DND-41 (cell line): Measurements from ENCODE around the gene DUSP12.

ENCODE experiments used
- ATAC-seq: fragments of 200-7000 bp; cut with Tn5 transposase; 3 replicates; pipeline ENCODE4 v1.9.1; 2021; ENCODE audit warnings: low read depth; ENCODE audit not compliant: insufficient read depth
- DNase-seq: peaks from one replicate; pipeline ENCODE4 v3.0.0-alpha.2; 2020
- H2AFZ ChIP-seq: 2 replicates; pipeline ENCODE4 v1.6.0; 2012; ENCODE audit warnings: low read depth, low read length
- H3K27ac ChIP-seq: 2 replicates; pipeline ENCODE4 v1.5.1; 2012; ENCODE audit warnings: low read length, inconsistent platforms
- H3K27me3 ChIP-seq: fragments of 200-600 bp; sonication (generic); 2 replicates; pipeline ENCODE4 v1.6.0; 2012; ENCODE audit warnings: low read length, mild to moderate bottlenecking, inconsistent platforms; ENCODE audit not compliant: insufficient read depth, poor library complexity
- H3K36me3 ChIP-seq: 2 replicates; pipeline ENCODE4 v1.5.1; 2012; ENCODE audit warnings: low read length, inconsistent platforms; ENCODE audit not compliant: insufficient read depth
- H3K4me1 ChIP-seq: 2 replicates; pipeline ENCODE4 v1.5.1; 2012; ENCODE audit warnings: mild to moderate bottlenecking, low read length; ENCODE audit not compliant: insufficient read depth
- H3K4me2 ChIP-seq: 2 replicates; pipeline ENCODE4 v1.6.0; 2012; ENCODE audit warnings: mild to moderate bottlenecking, moderate library complexity, low read length, inconsistent platforms; ENCODE audit not compliant: insufficient read depth
- H3K4me3 ChIP-seq, 2 experiments: fragments of 200-600 bp in 1 of 2; shearing (Covaris generic) in 1 of 2; 2 replicates each; pipeline ENCODE4 v1.5.1; 2012 to 2016; ENCODE audit warnings: inconsistent platforms in 2 of 2, low read length in 2 of 2, mild to moderate bottlenecking in 2 of 2, low read depth in 1 of 2, moderate library complexity in 1 of 2
- H3K79me2 ChIP-seq: 2 replicates; pipeline ENCODE4 v1.6.0; 2012; ENCODE audit warnings: low read length, inconsistent platforms; ENCODE audit not compliant: insufficient read depth
- H3K9ac ChIP-seq: 2 replicates; pipeline ENCODE4 v1.6.0; 2012; ENCODE audit warnings: low read depth, mild to moderate bottlenecking, inconsistent platforms, low read length, moderate library complexity
- H3K9me3 ChIP-seq: 2 replicates; pipeline ENCODE4 v1.5.1; 2012; ENCODE audit warnings: low read length, moderate library complexity, mild to moderate bottlenecking, inconsistent platforms; ENCODE audit not compliant: insufficient read depth, severe bottlenecking
- H4K20me1 ChIP-seq: 2 replicates; pipeline ENCODE4 v1.6.0; 2012; ENCODE audit warnings: low read length; ENCODE audit not compliant: insufficient read depth
- CTCF ChIP-seq: IDR thresholded peaks from 2 replicates; pipeline ENCODE4 v1.5.1; 2012; ENCODE audit warnings: borderline replicate concordance, low read length, moderate library complexity, mild to moderate bottlenecking; ENCODE audit not compliant: poor library complexity, severe bottlenecking; ENCODE audit errors: extremely low read depth
- EZH2 ChIP-seq: IDR thresholded peaks from 3 replicates; pipeline ENCODE4 v1.6.1; 2012; ENCODE audit warnings: borderline replicate concordance, low read depth, mild to moderate bottlenecking, moderate library complexity, low read length, inconsistent platforms; ENCODE audit not compliant: severe bottlenecking

Gene DUSP12

DNA sequence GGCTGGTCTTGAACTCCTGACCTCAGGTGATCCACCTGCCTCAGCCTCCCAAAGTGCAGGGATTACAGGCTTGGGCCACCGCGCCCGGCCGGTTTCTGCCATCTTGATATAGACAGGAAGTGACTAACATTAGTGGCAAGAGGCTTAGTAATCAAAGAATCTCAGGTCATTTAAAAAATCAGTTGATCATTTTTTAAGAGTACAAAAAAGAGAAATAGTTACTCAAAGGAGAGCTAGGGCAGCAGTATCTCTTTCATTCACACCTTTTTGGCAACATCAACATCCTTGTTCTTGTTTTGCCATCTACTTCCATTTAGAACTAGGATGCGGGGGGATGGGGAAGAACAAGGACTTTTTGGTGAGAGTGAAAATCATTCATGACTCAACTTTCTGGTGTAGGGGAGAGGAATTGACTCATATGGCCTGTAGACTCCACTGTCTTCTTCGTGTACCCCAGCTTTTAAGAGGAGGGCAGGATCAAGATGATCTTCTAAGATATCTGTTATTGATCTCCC, 19.5 kb upstream of the DUSP12 start:
- H3K4me3 ChIP-seq, result no peak overlapping the region
- no peak overlapping the region for H3K9ac ChIP-seq
- TF ChIP-seq CTCF, result no peak
- TF ChIP-seq EZH2, result no peak
- H3K27ac ChIP-seq, result no peak overlapping the region
- peaks cover 31% of the 10 kb centered on the region for H3K4me1 ChIP-seq
- H2AFZ ChIP-seq, result no peak overlapping the region
- H3K4me2 ChIP-seq, result no peak overlapping the region
- ATAC-seq (no peak), DNase-seq (no peak)
- peaks cover 59% of the 10 kb centered on the region for H3K27me3 ChIP-seq
- no peaks in the 10 kb centered on the region for H3K36me3 ChIP-seq
- no peaks in the 10 kb centered on the region for H4K20me1 ChIP-seq
- H3K9me3 ChIP-seq, result no peaks in the 10 kb centered on the region
- H3K79me2 ChIP-seq, result no peaks in the 10 kb centered on the region

- H3K27me3 ChIP-seq, result peaks cover 59% of the 10 kb centered on the region
- H3K4me1 ChIP-seq, result peaks cover 24% of the 10 kb centered on the region
- no peak for ATAC-seq
- DNase-seq, result no peak
- no peak overlapping the region for H2AFZ ChIP-seq
- no peak overlapping the region for H3K4me3 ChIP-seq
- no peaks in the 10 kb centered on the region for H4K20me1 ChIP-seq
- H3K9me3 ChIP-seq, result no peaks in the 10 kb centered on the region
- no peaks in the 10 kb centered on the region for H3K36me3 ChIP-seq
- no peak overlapping the region for H3K9ac ChIP-seq
- H3K4me2 ChIP-seq, result no peak overlapping the region
- TF ChIP-seq CTCF (no peak), EZH2 (no peak)
- H3K79me2 ChIP-seq, result no peaks in the 10 kb centered on the region
- no peak overlapping the region for H3K27ac ChIP-seq
Observed at GRCh38 chr1:161731241-161731640, 18.3 kb upstream of the DUSP12 start.

- peaks cover 56% of the 10 kb centered on the region for H3K27me3 ChIP-seq
- H2AFZ ChIP-seq, result no peak overlapping the region
- no peak overlapping the region for H3K9ac ChIP-seq
- TF ChIP-seq CTCF, result no peak
- TF ChIP-seq EZH2, result no peak
- H3K79me2 ChIP-seq, result no peaks in the 10 kb centered on the region
- no peak for ATAC-seq
- no peaks in the 10 kb centered on the region for H4K20me1 ChIP-seq
- no peak overlapping the region for H3K4me3 ChIP-seq
- no peaks in the 10 kb centered on the region for H3K9me3 ChIP-seq
- no peak overlapping the region for H3K4me2 ChIP-seq
- DNase-seq, result no peak
- H3K4me1 ChIP-seq, result peaks cover 18% of the 10 kb centered on the region
- no peaks in the 10 kb centered on the region for H3K36me3 ChIP-seq
- no peak overlapping the region for H3K27ac ChIP-seq
Observed at GRCh38 chr1:161731981-161732718, 17.4 kb upstream of the DUSP12 start.
